ENCODE measurements around the gene TIFAB.
"Not testable (repeated sequence)": the region's sequence is repeated elsewhere in the genome, so short reads cannot be mapped to it uniquely, and the experiment has no call there.

TIFAB gene

GRCh38 chr5:135452321-135453030, at the start of gene TIFAB:
TSS of gene TIFAB (minus strand) at chr5:135452351. CDS start at chr5:135449939, 2,412 bp downstream.
- no peak for ATAC-seq
- H3K4me3 Mint-ChIP-seq = no peak within 1 kb of the TSS
- no peak within 1 kb of the TSS for H3K27ac Mint-ChIP-seq
- H3K27me3 Mint-ChIP-seq = peaks cover 29% of the 10 kb centered on the region
- no peak for DNase-seq
- H3K9me3 Mint-ChIP-seq = no peaks in the 10 kb centered on the region
- H3K4me1 Mint-ChIP-seq = no peaks in the 10 kb centered on the region

GRCh38 chr5:135498637-135498995, 46.5 kb upstream of the TIFAB start:
- DNase-seq (no peak), ATAC-seq (no peak)
- H3K27me3 Mint-ChIP-seq = peaks cover 53% of the 10 kb centered on the region
- no peak overlapping the region for H3K4me3 Mint-ChIP-seq
- H3K9me3 Mint-ChIP-seq = no peaks in the 10 kb centered on the region
- no peak overlapping the region for H3K27ac Mint-ChIP-seq
- no peaks in the 10 kb centered on the region for H3K4me1 Mint-ChIP-seq

GRCh38 chr5:135497971-135498636, 46.0 kb upstream of the TIFAB start:
- no peaks in the 10 kb centered on the region for H3K4me1 Mint-ChIP-seq
- H3K27ac Mint-ChIP-seq = no peak overlapping the region
- no peak overlapping the region for H3K4me3 Mint-ChIP-seq
- peaks cover 53% of the 10 kb centered on the region for H3K27me3 Mint-ChIP-seq
- DNase-seq (no peak), ATAC-seq (no peak)
- no peaks in the 10 kb centered on the region for H3K9me3 Mint-ChIP-seq

- not testable (repeated sequence) for H3K4me1 Mint-ChIP-seq, H3K27ac Mint-ChIP-seq, H3K9me3 Mint-ChIP-seq, H3K4me3 Mint-ChIP-seq, ATAC-seq, DNase-seq
- peaks cover 61% of the 10 kb centered on the region for H3K27me3 Mint-ChIP-seq
These were observed 43.4 kb upstream of the TIFAB start for GRCh38 chr5:135495531-135495930.

- Mint-ChIP-seq H3K4me1 (peaks cover 21% of the 10 kb centered on the region), H3K4me3 (no peak overlapping the region), H3K27me3 (peaks cover 74% of the 10 kb centered on the region), H3K27ac (no peak overlapping the region), H3K9me3 (no peaks in the 10 kb centered on the region)
- DNase-seq (no peak), ATAC-seq (no peak)
These were observed 42.0 kb upstream of the TIFAB start for GRCh38 chr5:135494196-135494595.

GRCh38 chr5:135493406-135494180, 41.4 kb upstream of the TIFAB start:
- peaks cover 27% of the 10 kb centered on the region for H3K4me1 Mint-ChIP-seq
- no peak overlapping the region for H3K27ac Mint-ChIP-seq
- no peaks in the 10 kb centered on the region for H3K9me3 Mint-ChIP-seq
- DNase-seq = no peak
- H3K4me3 Mint-ChIP-seq = no peak overlapping the region
- H3K27me3 Mint-ChIP-seq = peaks cover 74% of the 10 kb centered on the region
- ATAC-seq = peak; percentile 22

- H3K27ac Mint-ChIP-seq = no peak overlapping the region
- DNase-seq (no peak), ATAC-seq (no peak)
- peaks cover 35% of the 10 kb centered on the region for H3K4me1 Mint-ChIP-seq
- peaks cover 85% of the 10 kb centered on the region for H3K27me3 Mint-ChIP-seq
- no peak overlapping the region for H3K4me3 Mint-ChIP-seq
- H3K9me3 Mint-ChIP-seq = no peaks in the 10 kb centered on the region
These were observed 40.1 kb upstream of the TIFAB start for GRCh38 chr5:135492319-135492626.

- no peak for DNase-seq
- peaks cover 90% of the 10 kb centered on the region for H3K27me3 Mint-ChIP-seq
- no peak for ATAC-seq
- H3K4me1 Mint-ChIP-seq = peaks cover 35% of the 10 kb centered on the region
- H3K27ac Mint-ChIP-seq = no peak overlapping the region
- no peaks in the 10 kb centered on the region for H3K9me3 Mint-ChIP-seq
- no peak overlapping the region for H3K4me3 Mint-ChIP-seq
These were observed 39.6 kb upstream of the TIFAB start for GRCh38 chr5:135491552-135492318.

- Mint-ChIP-seq H3K4me3 (no peak overlapping the region), H3K9me3 (no peaks in the 10 kb centered on the region), H3K27ac (no peak overlapping the region), H3K27me3 (peaks cover 97% of the 10 kb centered on the region), H3K4me1 (peaks cover 35% of the 10 kb centered on the region)
- DNase-seq (no peak), ATAC-seq (no peak)
These were observed 38.9 kb upstream of the TIFAB start for GRCh38 chr5:135491038-135491551.

- H3K27me3 Mint-ChIP-seq = peaks cover 100% of the 10 kb centered on the region
- H3K4me3 Mint-ChIP-seq = peak overlapping the region in 1 of 2 donors; percentile 7
- no peak for ATAC-seq
These were observed 38.3 kb upstream of the TIFAB start for GRCh38 chr5:135490245-135491037.

GRCh38 chr5:135489466-135490244, 37.5 kb upstream of the TIFAB start:
- Mint-ChIP-seq H3K27me3 (peaks cover 97% of the 10 kb centered on the region), H3K9me3 (no peaks in the 10 kb centered on the region), H3K27ac (no peak overlapping the region), H3K4me1 (peaks cover 35% of the 10 kb centered on the region), H3K4me3 (peak overlapping the region in 1 of 2 donors; percentile 61)
- DNase-seq (no peak), ATAC-seq (no peak)

More at GRCh38 chr5:135490245-135491037, 38.3 kb upstream of the TIFAB start:
- Mint-ChIP-seq H3K4me1 (peaks cover 35% of the 10 kb centered on the region), H3K27ac (peak overlapping the region in 1 of 2 donors; percentile 83), H3K9me3 (no peaks in the 10 kb centered on the region)
- DNase-seq = peak in 1 of 2 donors; percentile 5

GRCh38 chr5:135488727-135489465, 36.7 kb upstream of the TIFAB start:
- peaks cover 35% of the 10 kb centered on the region for H3K4me1 Mint-ChIP-seq
- no peak for DNase-seq

GRCh38 chr5:135487839-135488514, 35.8 kb upstream of the TIFAB start:
- Mint-ChIP-seq H3K4me1 (peaks cover 35% of the 10 kb centered on the region), H3K27ac (no peak overlapping the region), H3K4me3 (no peak overlapping the region), H3K9me3 (no peaks in the 10 kb centered on the region), H3K27me3 (peaks cover 81% of the 10 kb centered on the region)
- DNase-seq (no peak), ATAC-seq (no peak)

More at GRCh38 chr5:135488727-135489465, 36.7 kb upstream of the TIFAB start:
- Mint-ChIP-seq H3K9me3 (no peaks in the 10 kb centered on the region), H3K4me3 (no peak overlapping the region), H3K27ac (no peak overlapping the region), H3K27me3 (peaks cover 91% of the 10 kb centered on the region)
- no peak for ATAC-seq
